Stimulated activated naive B cell treated with anti-CD40 and anti-IgM and Interleukin-4, amounts not matched to agents 10 μg/mL and 1 μg/mL and 100 μg/mL, for 72 hours (primary cell): ENCODE measurements around the gene ACSL3.
"Not testable (repeated sequence)": the region's sequence is repeated elsewhere in the genome, so short reads cannot be mapped to it uniquely, and the experiment has no call there.

ENCODE experiments used
- ATAC-seq, 2 donors: fragments of 150-1000 bp; cut with Tn5 transposase; replicated peaks; 2 replicates each; pipeline ENCODE4 v1.10.0; 2021; ENCODE audit warnings: moderate library complexity in 1 of 2
- DNase-seq: peaks from one replicate; pipeline ENCODE4 v3.0.0; 2021
- H3K27ac Mint-ChIP-seq: one replicate; pipeline ENCODE4 v1.8.0; 2022; ENCODE audit warnings: mild to moderate bottlenecking, mixed read lengths
- H3K27me3 Mint-ChIP-seq, 2 donors: one replicate each; pipeline ENCODE4 v1.8.0; 2022; ENCODE audit warnings: mixed read lengths in 2 of 2
- H3K36me3 Mint-ChIP-seq, 2 donors: one replicate each; pipeline ENCODE4 v1.8.0; 2022; ENCODE audit warnings: mixed read lengths in 2 of 2, mild to moderate bottlenecking in 1 of 2
- H3K4me1 Mint-ChIP-seq, 2 donors: one replicate each; pipeline ENCODE4 v1.8.0; 2022; ENCODE audit warnings: mixed read lengths in 2 of 2, mild to moderate bottlenecking in 1 of 2
- H3K4me3 Mint-ChIP-seq, 2 donors: one replicate each; pipeline ENCODE4 v1.8.0; 2022; ENCODE audit warnings: mild to moderate bottlenecking in 2 of 2, mixed read lengths in 2 of 2, moderate library complexity in 1 of 2
- H3K9me3 Mint-ChIP-seq, 2 donors: one replicate each; pipeline ENCODE4 v1.8.0; 2022; ENCODE audit warnings: mixed read lengths in 2 of 2, mild to moderate bottlenecking in 1 of 2

ACSL3 gene

DNA sequence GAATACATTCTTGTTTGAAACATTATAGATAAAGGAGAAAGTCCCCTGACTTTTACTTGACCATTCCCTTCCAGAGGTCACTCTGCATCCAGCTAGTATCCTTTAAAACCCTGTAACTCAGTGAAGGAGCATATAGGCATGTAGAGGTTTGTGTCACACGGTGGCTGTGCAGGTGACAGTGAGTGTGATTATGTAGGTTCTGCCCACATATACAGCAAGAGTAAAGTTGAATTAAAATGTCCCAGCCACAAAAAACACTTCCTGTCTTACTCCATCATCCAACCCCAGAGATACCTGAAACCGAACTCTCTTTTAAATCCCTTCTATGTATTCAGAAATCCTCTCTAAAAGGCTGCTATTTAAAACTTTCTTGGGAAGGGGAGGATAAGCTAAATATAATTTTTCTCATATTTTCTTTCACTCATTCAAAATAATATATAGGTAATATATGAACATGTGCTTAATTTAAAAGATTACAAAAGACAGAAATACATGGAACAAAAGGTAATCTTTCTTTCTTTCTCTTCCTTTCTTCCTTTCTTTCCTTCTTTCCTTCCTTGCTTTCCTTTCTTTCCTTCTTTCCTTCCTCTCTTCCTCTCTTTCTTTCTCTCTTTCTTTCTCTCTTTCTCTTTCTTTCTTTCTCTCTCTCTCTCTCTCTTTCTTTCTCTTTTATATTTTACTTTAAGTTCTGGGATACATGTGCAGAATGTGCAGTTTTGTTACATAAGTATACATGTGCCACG, 20.6 kb upstream of the ACSL3 start:
- Mint-ChIP-seq H3K27ac (no peak overlapping the region), H3K27me3 (peaks cover 16 to 22% of the 10 kb centered on the region in 2 donors), H3K4me1 (no peaks in the 10 kb centered on the region), H3K9me3 (no peaks in the 10 kb centered on the region), H3K4me3 (no peak overlapping the region), H3K36me3 (no peaks in the 10 kb centered on the region)
- ATAC-seq = no peak
- DNase-seq = no peak

GRCh38 chr2:222842491-222843174, 18.2 kb upstream of the ACSL3 start:
- H3K4me1 Mint-ChIP-seq = no peaks in the 10 kb centered on the region

GRCh38 chr2:222844323-222844722, 16.5 kb upstream of the ACSL3 start:
- H3K9me3 Mint-ChIP-seq = no peaks in the 10 kb centered on the region
- H3K36me3 Mint-ChIP-seq = no peaks in the 10 kb centered on the region
- no peak for ATAC-seq
- H3K4me3 Mint-ChIP-seq = no peak overlapping the region
- H3K27ac Mint-ChIP-seq = no peak overlapping the region
- no peaks in the 10 kb centered on the region for H3K4me1 Mint-ChIP-seq
- peaks cover 0 to 16% of the 10 kb centered on the region in 2 donors for H3K27me3 Mint-ChIP-seq
- DNase-seq = no peak

More at GRCh38 chr2:222842491-222843174, 18.2 kb upstream of the ACSL3 start:
- Mint-ChIP-seq H3K9me3 (no peaks in the 10 kb centered on the region), H3K4me3 (no peak overlapping the region), H3K27me3 (peaks cover 6 to 13% of the 10 kb centered on the region in 2 donors), H3K36me3 (no peaks in the 10 kb centered on the region), H3K27ac (no peak overlapping the region)
- ATAC-seq (no peak), DNase-seq (no peak)

DNA sequence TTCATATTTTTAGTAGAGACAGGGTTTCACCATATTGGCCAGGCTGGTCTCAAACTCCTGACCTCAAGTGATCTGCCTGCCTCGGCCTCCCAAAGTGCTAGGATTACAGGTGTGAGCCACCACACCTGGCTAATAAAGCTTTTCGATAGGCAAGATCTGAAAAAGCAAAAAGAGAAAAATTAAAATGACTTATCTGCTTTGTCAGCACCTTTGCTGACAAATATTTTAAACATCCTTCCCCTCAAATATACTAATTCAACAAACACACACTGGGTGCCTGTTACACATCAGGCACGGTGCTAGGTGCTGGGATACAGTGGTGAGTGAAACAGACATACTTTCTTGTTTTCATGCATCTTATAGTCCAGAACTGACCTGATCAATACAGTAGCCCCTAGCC, 15.5 kb upstream of the ACSL3 start:
- H3K36me3 Mint-ChIP-seq, ATAC-seq, H3K4me3 Mint-ChIP-seq, H3K4me1 Mint-ChIP-seq, DNase-seq, H3K27ac Mint-ChIP-seq, H3K9me3 Mint-ChIP-seq: not testable (repeated sequence)
- peaks cover 0 to 16% of the 10 kb centered on the region in 2 donors for H3K27me3 Mint-ChIP-seq

- DNase-seq (no peak), ATAC-seq (no peak)
- no peak overlapping the region for H3K4me3 Mint-ChIP-seq
- no peaks in the 10 kb centered on the region for H3K4me1 Mint-ChIP-seq
- H3K27me3 Mint-ChIP-seq = peaks cover 0 to 16% of the 10 kb centered on the region in 2 donors
- H3K36me3 Mint-ChIP-seq = no peaks in the 10 kb centered on the region
- H3K27ac Mint-ChIP-seq = no peak overlapping the region
- H3K9me3 Mint-ChIP-seq = no peaks in the 10 kb centered on the region
These were observed 14.8 kb upstream of the ACSL3 start for GRCh38 chr2:222846003-222846402.

DNA sequence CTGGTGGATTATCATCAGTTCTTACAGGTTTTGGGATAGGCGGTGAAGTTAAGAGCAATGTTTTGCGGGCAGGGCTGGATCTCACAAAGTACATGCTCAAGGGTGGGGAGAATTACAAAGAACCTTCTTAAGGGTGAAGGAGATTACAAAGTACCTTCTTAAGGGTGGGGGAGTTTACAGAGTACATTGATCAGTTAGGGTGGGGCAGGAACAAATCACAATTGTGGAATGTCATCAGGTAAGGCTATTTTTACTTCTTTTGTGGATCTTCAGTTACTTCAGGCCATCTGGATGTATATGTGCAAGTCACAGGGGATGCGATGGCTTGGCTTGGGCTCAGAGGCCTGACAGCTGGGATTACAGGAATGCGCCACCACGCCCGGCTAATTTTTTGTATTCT, 12.8 kb upstream of the ACSL3 start:
- H3K27me3 Mint-ChIP-seq = peaks cover 0 to 14% of the 10 kb centered on the region in 2 donors
- not testable (repeated sequence) for ATAC-seq, H3K36me3 Mint-ChIP-seq, H3K27ac Mint-ChIP-seq, H3K4me3 Mint-ChIP-seq, H3K4me1 Mint-ChIP-seq, H3K9me3 Mint-ChIP-seq, DNase-seq

- H3K36me3 Mint-ChIP-seq = no peaks in the 10 kb centered on the region
- H3K9me3 Mint-ChIP-seq = no peaks in the 10 kb centered on the region
- no peak for DNase-seq
- peaks cover 0 to 7% of the 10 kb centered on the region in 2 donors for H3K27me3 Mint-ChIP-seq
- ATAC-seq = no peak
- H3K4me3 Mint-ChIP-seq = no peak overlapping the region
- no peaks in the 10 kb centered on the region for H3K4me1 Mint-ChIP-seq
- H3K27ac Mint-ChIP-seq = no peak overlapping the region
These were observed 12.0 kb upstream of the ACSL3 start for GRCh38 chr2:222848862-222849261.

- H3K9me3 Mint-ChIP-seq = peaks cover 0 to 2% of the 10 kb centered on the region in 2 donors
- no peaks in the 10 kb centered on the region for H3K36me3 Mint-ChIP-seq
- DNase-seq = no peak
- H3K27me3 Mint-ChIP-seq = peaks cover 0 to 7% of the 10 kb centered on the region in 2 donors
- H3K27ac Mint-ChIP-seq = no peak overlapping the region
- no peak overlapping the region for H3K4me3 Mint-ChIP-seq
- no peaks in the 10 kb centered on the region for H3K4me1 Mint-ChIP-seq
- no peak for ATAC-seq
These were observed 8.7 kb upstream of the ACSL3 start for GRCh38 chr2:222851956-222852617.

DNA sequence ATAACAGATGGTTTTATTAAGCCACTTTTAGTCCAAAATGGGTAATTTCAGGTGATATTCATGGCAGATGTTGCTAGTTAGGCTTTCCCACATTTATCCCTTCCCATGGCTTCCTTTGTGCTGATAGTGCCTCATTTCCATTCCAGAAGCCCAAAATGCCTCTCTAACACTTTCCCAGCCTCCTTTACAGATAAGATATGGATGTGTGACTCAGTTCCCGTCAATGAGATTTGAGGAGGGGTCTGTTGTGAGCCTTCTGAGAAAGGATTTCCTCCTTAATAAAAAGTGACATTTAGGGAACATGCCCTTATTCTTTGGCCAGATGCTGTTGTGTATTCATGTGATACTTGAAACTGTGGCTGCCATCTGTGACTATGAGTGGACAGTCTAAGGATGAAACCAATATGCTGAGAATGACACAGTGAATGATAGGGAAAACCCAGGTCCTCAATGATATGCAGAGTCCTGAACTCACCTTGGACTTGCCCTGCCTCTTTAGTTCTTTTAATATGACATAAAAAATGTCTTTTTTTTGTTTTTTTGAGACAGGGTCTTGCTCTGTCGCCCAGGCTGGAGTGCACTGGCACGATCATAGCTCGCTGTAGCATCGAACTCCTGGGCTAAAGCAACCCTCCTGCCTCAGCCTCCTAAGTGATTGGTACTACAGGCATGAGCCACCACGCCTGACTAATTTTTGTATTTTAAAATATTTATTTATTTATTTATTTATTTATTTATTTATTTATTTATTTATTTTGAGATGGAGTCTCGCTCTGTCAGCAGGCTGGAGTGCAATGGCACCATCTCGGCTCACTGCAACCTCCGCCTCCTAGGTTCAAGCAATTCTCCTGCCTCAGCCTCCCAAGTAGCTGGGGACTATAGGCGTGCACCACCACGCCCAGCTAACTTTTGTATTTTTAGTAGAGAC, 5.8 kb upstream of the ACSL3 start:
- Mint-ChIP-seq H3K27me3 (no peaks in the 10 kb centered on the region), H3K4me3 (no peak overlapping the region), H3K9me3 (peaks cover 0 to 2% of the 10 kb centered on the region in 2 donors), H3K27ac (no peak overlapping the region), H3K4me1 (peaks cover 3 to 5% of the 10 kb centered on the region in 2 donors), H3K36me3 (no peaks in the 10 kb centered on the region)
- DNase-seq = no peak
- peak; percentile 48 to 53 for ATAC-seq

GRCh38 chr2:222859786-222860612, 837 bp upstream of the ACSL3 start:
- H3K27me3 Mint-ChIP-seq = no peaks in the 10 kb centered on the region
- no peaks in the 10 kb centered on the region for H3K9me3 Mint-ChIP-seq
- DNase-seq = peak; percentile 5
- H3K4me1 Mint-ChIP-seq = peaks cover 6 to 8% of the 10 kb centered on the region in 2 donors
- H3K4me3 Mint-ChIP-seq = peak overlapping the region in 1 of 2 donors; percentile 80
- ATAC-seq = no peak
- H3K36me3 Mint-ChIP-seq = peaks cover 0 to 3% of the 10 kb centered on the region in 2 donors
- H3K27ac Mint-ChIP-seq = peak overlapping the region; percentile 68

DNA sequence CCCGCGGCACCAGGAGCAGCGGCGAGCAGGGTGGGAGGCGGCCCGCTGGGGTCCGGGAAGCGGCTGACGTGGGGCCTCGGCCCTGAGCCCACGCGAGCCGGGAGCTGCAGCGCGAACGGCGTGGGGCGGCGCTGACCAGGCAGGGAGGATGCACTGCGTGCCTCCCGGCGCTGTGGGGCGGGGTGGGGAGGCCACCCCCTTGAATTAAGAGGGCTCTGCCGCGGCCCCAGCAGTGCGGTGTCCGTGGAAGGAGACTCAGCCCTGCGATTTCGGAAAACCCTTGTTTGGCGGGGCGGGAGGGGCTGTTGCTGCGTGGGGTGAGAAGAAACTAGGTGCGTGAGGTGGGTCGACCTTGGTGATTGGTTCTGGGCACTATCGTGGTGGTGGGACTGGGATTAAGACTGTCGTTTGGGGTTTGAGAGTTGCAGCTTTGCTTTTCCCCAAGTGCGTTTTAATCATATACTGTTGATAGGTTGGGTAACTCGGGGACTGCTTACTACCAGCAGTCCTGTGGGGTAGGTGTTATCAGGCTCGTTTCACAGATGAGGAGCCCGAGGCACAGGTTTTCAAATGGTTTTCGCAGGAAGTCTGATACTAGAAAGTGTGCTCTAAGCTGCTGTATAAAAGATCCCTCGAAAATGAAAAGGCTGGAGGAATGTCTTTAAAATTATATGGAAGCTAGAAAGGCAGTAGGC, 722 bp downstream of the ACSL3 start:
- no peak overlapping the region for H3K4me3 Mint-ChIP-seq
- ATAC-seq (peak; percentile 46 to 48), DNase-seq (peak; percentile 29)
- H3K4me1 Mint-ChIP-seq = peaks cover 8 to 19% of the 10 kb centered on the region in 2 donors
- peaks cover 0 to 3% of the 10 kb centered on the region in 2 donors for H3K36me3 Mint-ChIP-seq
- H3K27me3 Mint-ChIP-seq = no peaks in the 10 kb centered on the region
- peak overlapping the region; percentile 92 for H3K27ac Mint-ChIP-seq
- H3K9me3 Mint-ChIP-seq = no peaks in the 10 kb centered on the region

DNA sequence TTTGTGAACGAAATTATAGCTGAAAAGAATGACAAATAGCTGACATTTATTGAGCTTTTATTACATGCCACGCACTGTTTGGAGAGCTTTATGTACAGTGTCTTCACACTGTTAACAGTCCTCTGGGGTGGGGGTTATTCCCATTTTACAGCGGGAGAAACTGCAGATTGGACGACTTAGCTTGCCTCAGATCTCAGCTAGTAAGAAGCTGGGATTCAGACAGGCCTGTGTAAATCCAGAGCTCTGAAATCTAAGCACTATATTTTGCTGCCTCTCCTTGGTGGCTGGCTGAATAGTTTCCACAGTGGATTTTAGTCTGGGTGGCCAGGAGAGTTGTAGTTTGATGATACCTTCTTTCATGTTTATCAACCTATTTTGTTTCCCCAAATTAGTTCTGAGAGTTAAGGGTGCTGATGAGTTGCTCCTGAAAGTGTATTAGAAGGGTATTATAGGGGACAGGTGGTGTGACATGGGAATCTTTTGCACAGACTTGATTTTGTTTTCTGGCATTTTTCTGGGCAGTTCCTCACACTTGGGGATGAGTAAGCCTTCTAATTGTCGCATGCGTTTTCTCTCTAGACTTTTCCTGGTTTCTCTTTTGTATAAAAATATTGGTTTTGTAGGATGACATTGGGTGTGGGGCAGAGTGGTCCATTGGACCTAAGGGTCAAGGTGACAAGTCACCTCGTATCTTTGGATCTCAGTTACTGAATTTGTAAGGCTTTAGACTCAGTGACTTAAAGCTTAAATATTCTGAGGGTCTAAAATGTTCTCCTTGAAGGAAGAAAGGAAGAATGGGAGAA, 1.5 kb downstream of the ACSL3 start:
- DNase-seq (no peak), ATAC-seq (no peak)
- Mint-ChIP-seq H3K27ac (peak overlapping the region; percentile 92), H3K9me3 (no peaks in the 10 kb centered on the region), H3K27me3 (no peaks in the 10 kb centered on the region), H3K4me1 (peaks cover 8 to 19% of the 10 kb centered on the region in 2 donors), H3K36me3 (peaks cover 0 to 3% of the 10 kb centered on the region in 2 donors), H3K4me3 (no peak overlapping the region)
